Endothelial cell of umbilical vein (primary cell): ENCODE measurements around the gene TDRD7.

Source experiments
- EZH2 ChIP-seq: IDR thresholded peaks from 2 replicates; pipeline ENCODE4 v1.6.1; 2012; ENCODE audit warnings: borderline replicate concordance, low read depth, mild to moderate bottlenecking, moderate library complexity, low read length, inconsistent platforms; ENCODE audit not compliant: severe bottlenecking
- FOS ChIP-seq: IDR thresholded peaks from 2 replicates; pipeline ENCODE4 v1.6.1; 2011; ENCODE audit warnings: mild to moderate bottlenecking, low read length, moderate library complexity, borderline replicate concordance; ENCODE audit not compliant: insufficient read depth
- JUN ChIP-seq: IDR thresholded peaks from 2 replicates; pipeline ENCODE4 v1.6.1; 2011; ENCODE audit warnings: borderline replicate concordance, low read depth; ENCODE audit not compliant: insufficient read length, insufficient read depth
- MYC ChIP-seq: IDR thresholded peaks from one replicate; pipeline ENCODE4 v1.6.1; 2011; ENCODE audit warnings: mild to moderate bottlenecking, low read depth, low read length
- POLR2A ChIP-seq: IDR thresholded peaks from 2 replicates; pipeline ENCODE4 v1.6.1; 2012; ENCODE audit warnings: low read depth, mild to moderate bottlenecking, control low read depth, low read length
- POLR2AphosphoS5 ChIP-seq: IDR thresholded peaks from 2 replicates; pipeline ENCODE4 v1.6.1; 2012; ENCODE audit warnings: low read depth, mild to moderate bottlenecking, control low read depth, low read length, moderate library complexity; ENCODE audit not compliant: insufficient read depth
- TF ChIP-seq, protein P1 (sequence below), 2 donors: IDR thresholded peaks; 1 replicate in 1 of 2; 2 replicates in 1 of 2; pipeline ENCODE4 v1.5.1; 2011; ENCODE audit warnings: low read length in 2 of 2, mild to moderate bottlenecking in 2 of 2, moderate library complexity in 2 of 2, control low read depth in 1 of 2, inconsistent platforms in 1 of 2, low read depth in 1 of 2; ENCODE audit not compliant: insufficient read depth in 1 of 2; ENCODE audit errors: extremely low read depth in 1 of 2
- TF ChIP-seq, protein P2 (sequence below): IDR thresholded peaks from 2 replicates; pipeline ENCODE4 v1.6.1; 2011; ENCODE audit not compliant: insufficient read depth, insufficient read length

DNA sequence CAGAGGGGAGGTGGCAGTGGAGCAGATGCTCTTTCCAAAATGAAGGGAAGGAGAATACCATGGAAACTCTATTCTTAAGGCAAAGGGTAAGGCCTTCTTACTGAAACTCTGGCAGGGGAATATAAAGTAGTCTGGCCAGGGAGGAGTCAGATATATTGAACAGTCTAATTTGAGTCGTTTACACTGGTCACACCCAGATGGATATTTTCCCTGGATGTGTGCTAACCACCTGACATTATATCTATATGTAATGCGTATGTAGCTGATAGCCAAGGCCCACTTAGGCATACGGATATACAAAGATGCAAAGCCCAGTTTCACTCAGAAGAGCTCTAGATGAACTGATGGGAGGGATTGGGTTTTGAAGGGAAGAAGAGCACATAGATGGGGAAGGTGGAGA lies 7.0 kb downstream of the TDRD7 start:
- TF ChIP-seq, protein P1, sequence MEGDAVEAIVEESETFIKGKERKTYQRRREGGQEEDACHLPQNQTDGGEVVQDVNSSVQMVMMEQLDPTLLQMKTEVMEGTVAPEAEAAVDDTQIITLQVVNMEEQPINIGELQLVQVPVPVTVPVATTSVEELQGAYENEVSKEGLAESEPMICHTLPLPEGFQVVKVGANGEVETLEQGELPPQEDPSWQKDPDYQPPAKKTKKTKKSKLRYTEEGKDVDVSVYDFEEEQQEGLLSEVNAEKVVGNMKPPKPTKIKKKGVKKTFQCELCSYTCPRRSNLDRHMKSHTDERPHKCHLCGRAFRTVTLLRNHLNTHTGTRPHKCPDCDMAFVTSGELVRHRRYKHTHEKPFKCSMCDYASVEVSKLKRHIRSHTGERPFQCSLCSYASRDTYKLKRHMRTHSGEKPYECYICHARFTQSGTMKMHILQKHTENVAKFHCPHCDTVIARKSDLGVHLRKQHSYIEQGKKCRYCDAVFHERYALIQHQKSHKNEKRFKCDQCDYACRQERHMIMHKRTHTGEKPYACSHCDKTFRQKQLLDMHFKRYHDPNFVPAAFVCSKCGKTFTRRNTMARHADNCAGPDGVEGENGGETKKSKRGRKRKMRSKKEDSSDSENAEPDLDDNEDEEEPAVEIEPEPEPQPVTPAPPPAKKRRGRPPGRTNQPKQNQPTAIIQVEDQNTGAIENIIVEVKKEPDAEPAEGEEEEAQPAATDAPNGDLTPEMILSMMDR (IDR thresholded peaks at IDR 0.05; ENCODE audit: extremely low read depth in 1 of 2, insufficient read depth in 1 of 2, low read depth in 1 of 2, low read length in 2 of 2): no peak
- TF ChIP-seq POLR2A: no peak
- TF ChIP-seq FOS: no peak
- no peak for TF ChIP-seq POLR2AphosphoS5
- TF ChIP-seq, protein P2, sequence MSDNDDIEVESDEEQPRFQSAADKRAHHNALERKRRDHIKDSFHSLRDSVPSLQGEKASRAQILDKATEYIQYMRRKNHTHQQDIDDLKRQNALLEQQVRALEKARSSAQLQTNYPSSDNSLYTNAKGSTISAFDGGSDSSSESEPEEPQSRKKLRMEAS: no peak
- no peak for TF ChIP-seq MYC
- TF ChIP-seq EZH2: no peak
- no peak for TF ChIP-seq JUN
